Bone marrow (tissue), 2 donors: ENCODE data around the gene EPB41L3.

Source experiments
- DNase-seq, 2 donors: peaks; one replicate each; lab custom pipeline; 2025; lab: John Stamatoyannopoulos, UW

Gene EPB41L3

DNA sequence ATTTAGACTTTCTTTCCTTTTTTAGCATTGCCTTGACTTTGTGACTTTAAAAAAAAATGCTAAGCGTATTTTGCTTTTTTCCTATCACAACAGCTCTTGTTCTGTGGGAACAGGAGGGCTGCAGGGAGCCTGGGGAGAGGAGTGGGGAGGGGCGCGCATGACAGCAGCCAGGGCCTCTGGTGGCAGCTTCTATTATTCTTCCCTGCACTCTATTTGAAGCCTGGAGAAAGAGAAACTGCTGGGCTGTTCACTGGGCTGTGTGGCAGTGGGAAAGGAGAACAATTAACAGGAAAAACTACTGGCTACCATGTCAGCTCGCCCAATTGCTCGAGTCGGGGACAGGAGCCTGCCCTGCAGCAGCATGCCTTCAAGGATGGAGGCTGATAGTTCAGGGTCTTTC, 129.3 kb downstream of the EPB41L3 start:
- DNase-seq = no peak

DNA sequence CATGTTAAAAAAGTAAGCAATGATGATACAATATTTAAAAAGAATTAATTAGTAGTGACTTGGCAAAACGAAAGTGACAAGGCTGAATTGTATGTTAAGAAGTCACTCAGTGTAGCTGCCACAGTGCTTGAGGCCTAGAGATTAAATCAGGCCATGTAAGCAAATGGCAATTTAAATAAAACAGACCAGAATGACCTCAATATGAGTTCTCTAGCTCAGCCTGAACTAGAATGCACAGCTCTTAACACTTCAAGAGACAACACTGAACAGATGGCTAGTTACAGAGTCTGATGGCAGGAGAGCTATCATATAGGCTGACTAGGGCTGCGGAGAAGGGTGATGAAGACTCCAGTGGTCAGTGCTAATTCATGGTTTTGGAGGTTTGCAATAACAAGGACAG, 130.3 kb downstream of the EPB41L3 start:
- DNase-seq = no peak

DNA sequence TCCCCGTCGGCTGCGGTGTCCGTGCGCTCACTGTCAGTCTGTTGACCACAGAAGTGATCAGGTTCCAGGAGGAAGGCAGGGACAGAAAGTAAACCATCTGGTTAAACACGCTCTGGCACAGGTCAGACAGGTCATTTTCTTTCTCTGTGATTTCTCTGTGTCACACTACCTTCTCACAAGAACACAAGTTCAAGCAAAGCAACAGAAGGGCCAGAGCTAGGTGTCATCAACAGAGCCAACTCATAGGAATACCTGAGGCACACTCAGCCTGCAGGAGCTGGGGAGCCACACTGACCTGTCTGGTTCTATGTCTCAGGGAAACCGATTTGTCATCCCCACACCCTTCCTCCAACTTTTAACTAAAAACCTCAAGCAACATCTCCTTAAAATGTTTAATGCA, 133.2 kb downstream of the EPB41L3 start:
- DNase-seq = no peak

DNA sequence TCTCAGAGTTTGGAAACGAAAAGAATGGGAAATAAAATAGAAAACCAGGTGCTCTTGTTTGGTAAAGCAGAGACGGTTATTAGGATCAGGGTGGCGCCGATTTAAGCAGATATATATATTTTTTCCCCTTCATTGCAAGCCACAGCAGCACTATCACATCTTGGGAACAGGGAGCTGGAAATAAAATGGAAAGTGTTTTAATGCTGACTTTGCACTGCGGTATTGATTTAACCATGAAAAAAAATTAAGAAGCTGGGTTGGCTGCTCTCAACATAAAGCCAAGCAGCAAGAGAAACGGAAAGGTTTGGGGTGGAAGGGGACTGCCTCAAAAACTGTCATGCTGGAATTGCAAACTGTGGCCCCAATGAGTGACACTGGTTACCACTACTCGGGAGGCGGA, 145.5 kb downstream of the EPB41L3 start:
- DNase-seq = no peak

DNA sequence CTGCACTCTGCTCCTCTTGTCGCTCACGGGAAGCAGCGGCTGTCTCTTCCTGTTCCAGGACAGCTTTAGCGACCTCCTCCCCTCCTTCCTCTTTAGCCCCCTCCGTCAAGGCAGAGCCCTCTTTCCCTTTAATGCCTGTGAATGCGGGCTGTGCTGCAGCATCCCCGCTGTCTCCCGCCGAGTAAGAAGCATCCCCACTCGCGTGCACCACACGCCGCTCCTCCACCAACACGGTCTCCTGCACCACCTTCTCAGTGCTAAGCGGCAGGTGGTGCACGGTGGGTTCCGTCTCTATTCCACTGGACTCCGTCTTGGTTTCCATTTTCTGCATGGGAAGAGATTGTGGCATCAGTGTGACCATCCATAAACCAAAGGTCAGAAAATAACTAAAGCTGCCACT, 146.7 kb downstream of the EPB41L3 start:
- DNase-seq = no peak

DNA sequence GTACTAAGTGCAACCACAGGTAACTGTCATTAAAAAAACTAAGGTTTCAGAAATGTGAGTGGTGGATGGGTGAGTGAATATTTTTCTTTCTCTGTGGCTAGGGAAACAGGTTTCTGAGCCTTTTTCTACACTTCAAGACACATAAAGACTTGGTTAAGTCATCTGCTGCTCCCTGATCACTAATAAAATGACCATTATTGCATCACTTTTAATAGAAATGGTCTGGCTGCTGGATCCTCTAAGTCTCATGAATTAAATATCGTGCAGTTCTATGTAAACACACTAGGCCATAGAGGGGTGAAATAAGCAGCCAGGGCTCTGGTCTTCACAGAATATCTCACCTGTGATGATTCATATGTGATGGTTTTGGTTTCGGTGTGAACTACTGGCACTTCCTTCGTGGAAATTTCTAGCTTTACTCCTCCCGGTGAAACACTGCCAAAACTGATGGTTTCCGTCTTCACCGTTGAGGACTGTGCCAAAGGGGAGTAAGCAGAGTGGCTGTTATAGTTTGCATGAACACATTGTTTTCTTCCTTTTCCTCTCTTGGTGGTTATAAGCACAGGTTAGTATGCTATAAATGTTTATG, 147.8 kb downstream of the EPB41L3 start:
- no peak for DNase-seq

DNA sequence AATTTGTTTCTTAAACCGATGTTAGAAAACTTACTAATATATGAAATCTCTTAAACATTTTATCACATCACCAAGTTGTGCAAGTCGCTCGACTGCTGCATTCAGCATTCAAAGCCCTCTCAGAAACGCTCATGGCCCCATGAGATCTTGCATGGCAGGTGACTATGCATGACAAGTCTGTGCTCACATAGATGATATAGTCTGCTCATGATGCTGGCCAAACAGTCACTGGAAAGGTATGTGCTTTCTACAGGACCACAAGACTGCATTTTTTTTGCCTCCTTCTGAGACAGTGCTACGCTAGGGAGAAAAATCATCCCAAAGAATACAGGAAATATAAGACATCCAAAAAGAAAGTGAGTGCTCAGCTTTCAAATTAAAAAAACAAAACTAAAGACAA, 150.0 kb downstream of the EPB41L3 start:
- no peak for DNase-seq

DNA sequence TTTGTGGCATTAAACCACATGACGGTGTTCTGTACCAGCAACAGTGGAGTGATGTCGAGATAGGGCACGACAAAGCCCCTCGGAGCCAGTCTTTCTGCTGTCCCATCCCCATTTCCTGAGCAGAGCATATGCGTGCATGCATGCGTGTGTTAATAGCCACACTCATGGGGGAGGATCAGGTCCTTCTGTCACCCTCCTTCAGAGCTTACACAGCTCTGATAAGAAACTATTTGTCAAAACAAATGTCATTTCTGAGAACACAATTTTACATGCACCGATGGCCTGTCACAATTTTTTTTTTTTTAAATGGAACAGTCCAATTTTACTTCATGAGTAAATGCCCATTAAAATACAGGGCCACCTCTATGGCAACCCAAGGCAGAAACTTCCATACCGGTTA, 152.4 kb downstream of the EPB41L3 start:
- DNase-seq = no peak

DNA sequence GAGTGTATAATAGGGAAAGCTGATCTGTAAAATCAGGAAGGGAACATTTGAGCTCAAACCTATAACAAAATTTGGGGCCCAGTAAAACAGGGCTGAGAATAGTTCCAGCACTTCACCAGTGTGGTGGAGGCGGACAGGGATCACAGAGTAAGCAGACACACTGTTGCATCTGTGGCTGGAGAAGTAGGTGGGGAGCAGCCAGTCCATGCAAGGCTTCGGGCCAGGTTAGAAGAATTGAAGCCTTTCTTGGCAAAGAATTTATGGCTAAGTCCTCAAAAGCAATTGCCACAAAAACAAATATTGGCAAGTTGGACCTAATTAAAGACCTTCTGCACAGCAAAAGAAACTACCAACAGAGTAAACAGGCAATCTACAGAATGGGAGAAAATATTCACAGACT, 154.4 kb downstream of the EPB41L3 start:
- DNase-seq = no peak

DNA sequence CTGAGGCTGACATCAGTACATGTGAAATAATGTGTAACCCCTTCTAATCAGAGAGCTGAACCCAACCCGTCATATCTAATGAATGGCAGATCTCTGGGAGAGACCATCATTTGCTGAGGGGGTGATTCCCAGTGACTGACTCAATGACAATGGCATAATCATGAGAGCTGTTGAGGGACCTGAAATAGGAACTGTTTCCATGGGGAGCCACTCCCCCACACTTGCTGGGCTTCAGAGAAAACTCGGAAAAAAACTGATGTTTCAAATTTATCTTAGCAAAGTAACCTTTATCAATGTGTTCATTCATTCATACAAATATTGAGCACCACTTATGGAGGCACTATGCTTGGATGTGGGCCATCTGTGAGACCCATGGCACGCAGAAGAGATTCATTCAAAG, 154.9 kb downstream of the EPB41L3 start:
- no peak for DNase-seq

DNA sequence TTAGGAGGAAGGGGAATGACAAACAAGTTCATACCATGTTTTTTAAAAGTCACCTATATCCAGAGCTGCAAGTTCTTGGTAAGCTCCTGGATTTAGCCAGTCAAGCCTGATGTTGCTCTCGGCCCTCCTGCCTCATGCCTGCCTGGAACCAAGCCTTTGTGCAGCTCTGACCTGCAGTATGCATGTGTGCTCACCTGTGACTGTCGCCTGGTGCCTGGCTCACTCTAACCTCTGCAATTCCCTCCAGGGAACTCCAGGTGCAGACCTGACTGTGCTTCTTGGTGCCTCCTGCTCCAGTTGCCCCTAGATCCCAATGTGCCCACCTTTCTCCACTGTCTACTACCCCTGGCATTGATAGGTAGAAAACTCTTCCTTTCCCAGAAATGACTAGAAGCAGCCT, 163.2 kb downstream of the EPB41L3 start:
- DNase-seq = no peak

DNA sequence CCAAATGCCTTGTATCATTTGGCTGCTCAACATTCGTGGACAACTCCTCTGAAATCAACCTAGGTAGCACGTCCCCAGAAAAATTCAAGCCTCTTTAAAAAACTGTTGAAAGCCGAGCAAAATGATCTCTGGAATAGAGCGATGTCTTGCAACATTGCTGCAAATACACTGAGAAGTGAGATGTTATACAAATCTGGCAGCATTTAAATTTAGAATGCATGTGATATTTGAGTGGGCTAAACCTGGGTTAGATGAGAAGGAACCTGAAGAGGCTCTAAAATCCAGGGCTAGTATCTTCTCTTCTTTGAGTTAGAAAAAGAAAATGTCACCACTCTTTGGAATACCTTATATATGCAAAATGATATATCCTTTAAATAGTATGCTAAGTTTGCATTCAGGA, 166.8 kb downstream of the EPB41L3 start:
- no peak for DNase-seq

DNA sequence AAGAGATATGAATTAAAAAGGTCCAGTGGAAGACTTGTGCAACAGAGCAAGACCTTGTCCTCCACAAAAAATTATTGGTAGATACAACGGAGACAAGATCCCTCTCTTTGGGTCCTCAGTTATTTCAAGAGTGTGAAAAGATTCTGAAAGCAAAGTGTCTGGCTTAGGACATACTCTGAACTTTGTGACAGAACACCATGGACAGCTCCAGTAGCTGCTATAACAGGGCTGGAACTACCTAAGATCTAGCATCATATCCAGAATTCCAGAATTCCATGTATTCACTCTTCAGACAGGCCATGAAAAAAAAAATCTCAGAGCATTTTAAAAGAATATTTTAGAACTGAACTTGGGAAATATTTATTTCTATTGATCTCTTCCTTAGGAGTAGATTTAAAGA, 173.5 kb downstream of the EPB41L3 start:
- no peak for DNase-seq

DNA sequence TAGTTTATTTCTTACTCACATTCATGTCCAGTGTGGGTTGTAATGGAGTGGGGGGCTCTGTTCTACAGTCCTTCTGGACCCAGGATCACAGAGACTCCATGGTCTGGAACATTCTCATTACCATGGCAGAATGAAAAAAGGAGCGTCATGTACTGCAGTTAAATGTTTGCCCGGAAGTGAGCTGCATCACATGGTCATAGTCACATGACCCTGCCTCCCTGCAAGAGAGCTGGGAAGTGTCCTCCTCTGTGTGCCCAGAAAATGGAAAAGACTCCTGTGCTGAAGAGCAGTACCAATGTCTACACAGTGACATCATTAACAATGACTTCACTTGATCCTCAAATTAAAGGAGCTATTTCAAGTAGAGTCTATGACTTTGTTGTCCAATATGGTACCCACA, 174.3 kb downstream of the EPB41L3 start:
- no peak for DNase-seq

DNA sequence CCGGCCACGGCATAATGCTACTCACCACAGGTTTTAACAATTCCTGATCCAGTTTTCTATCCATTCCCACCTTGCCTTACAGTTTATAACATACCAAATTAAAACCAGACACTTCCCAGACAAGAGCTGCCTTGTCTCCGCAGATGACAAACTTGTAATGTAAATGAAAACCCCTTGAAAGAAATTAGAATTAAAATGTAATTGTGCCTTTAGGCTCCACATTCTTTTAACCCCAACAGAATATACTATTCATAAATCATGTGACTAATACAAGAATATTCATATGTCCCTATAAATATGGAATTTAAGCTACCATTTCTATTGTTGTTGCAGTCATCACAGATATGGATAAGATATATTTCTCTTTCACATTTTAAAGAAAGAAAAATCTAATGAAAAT, 178.4 kb downstream of the EPB41L3 start:
- DNase-seq = no peak

DNA sequence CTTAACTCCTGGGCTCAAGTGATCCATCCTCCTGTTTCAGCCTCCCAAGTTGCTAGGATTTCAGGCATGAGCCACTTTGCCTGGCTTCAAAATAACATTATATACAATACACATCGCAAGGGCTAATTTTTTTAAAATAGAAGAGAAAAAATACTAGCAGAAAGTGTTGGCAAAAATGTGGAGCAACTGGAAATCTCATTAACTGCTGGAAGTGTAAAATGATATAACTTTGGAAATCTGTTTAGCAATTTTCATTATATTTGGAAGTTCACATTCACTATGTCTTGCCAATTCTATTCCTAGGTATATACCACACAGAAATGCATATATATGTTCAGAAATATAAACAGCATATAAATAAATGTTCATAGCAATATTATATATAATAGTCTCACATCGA, 193.2 kb downstream of the EPB41L3 start:
- DNase-seq = no peak
